Caco-2 (cell line): ENCODE measurements around the gene TOMM7. TPM values are rescaled to one million over a fixed set of nuclear protein-coding genes. Genes with fewer than 3 reads are reported as not detected.

Experiments
- BruUV-seq: library from RNA; stranded (reverse); fragments of 400-500 nt; replicated peaks from 2 replicates; lab custom pipeline; 2021; lab: Mats Ljungman, UMichigan
- CTCF ChIA-PET: fragments of 300-600 bp; sonication (Branson Sonifier 250); formaldehyde crosslinking; loops from one replicate; lab custom pipeline; 2022; ENCODE audit warnings: antibody characterized with exemption; lab: Charles Lee
- POLR2A ChIA-PET: fragments of 300-600 bp; sonication (Branson Sonifier 250); formaldehyde crosslinking; loops from one replicate; lab custom pipeline; 2022; ENCODE audit warnings: antibody characterized with exemption; lab: Charles Lee
- DNase-seq, 2 experiments: peaks; one replicate each; pipeline versions ENCODE4 v3.0.0 to v3.0.0-alpha.2; 2020 to 2022
- H3K27me3 ChIP-seq: replicated peaks from 2 replicates; pipeline ENCODE4 v1.6.0; 2011; ENCODE audit warnings: low read length; ENCODE audit not compliant: control insufficient read depth, insufficient read depth
- H3K36me3 ChIP-seq: 2 replicates; pipeline ENCODE4 v1.5.1; 2011; ENCODE audit warnings: low read length; ENCODE audit not compliant: control insufficient read depth, insufficient read depth
- H3K4me1 ChIP-seq: fragments of 250-450 bp; sonication (Bioruptor Pico); 2 replicates; pipeline ENCODE4 v1.5.1; 2020; ENCODE audit warnings: mild to moderate bottlenecking
- H3K4me3 ChIP-seq: 2 replicates; pipeline ENCODE4 v1.5.1; 2011; ENCODE audit warnings: low read depth, mild to moderate bottlenecking, control low read depth, low read length
- H3K9me3 ChIP-seq: fragments of 250-450 bp; sonication (Bioruptor Pico); 2 replicates; pipeline ENCODE4 v1.5.1; 2020; ENCODE audit warnings: mild to moderate bottlenecking, moderate library complexity
- H3K27ac Mint-ChIP-seq: one replicate; pipeline ENCODE4 v1.8.0; 2022; ENCODE audit warnings: mixed read lengths; ENCODE audit not compliant: unreplicated experiment
- H3K27me3 Mint-ChIP-seq: one replicate; pipeline ENCODE4 v1.8.0; 2022; ENCODE audit warnings: mixed read lengths; ENCODE audit not compliant: insufficient read depth, unreplicated experiment
- H3K36me3 Mint-ChIP-seq: one replicate; pipeline ENCODE4 v1.8.0; 2022; ENCODE audit warnings: mild to moderate bottlenecking, mixed read lengths; ENCODE audit not compliant: insufficient read depth, unreplicated experiment
- H3K4me1 Mint-ChIP-seq: one replicate; pipeline ENCODE4 v1.8.0; 2022; ENCODE audit warnings: low read depth, mixed read lengths; ENCODE audit not compliant: unreplicated experiment
- H3K4me3 Mint-ChIP-seq: one replicate; pipeline ENCODE4 v1.8.0; 2022; ENCODE audit warnings: mild to moderate bottlenecking, moderate library complexity, mixed read lengths; ENCODE audit not compliant: unreplicated experiment
- H3K9me3 Mint-ChIP-seq: one replicate; pipeline ENCODE4 v1.8.0; 2022; ENCODE audit warnings: mixed read lengths; ENCODE audit not compliant: unreplicated experiment
- intact Hi-C: fragments of 100-400 bp; cut with micrococcal nuclease; formaldehyde crosslinking; loops from one replicate; pipeline ENCODE4 v1.10.0; 2022; ENCODE audit not compliant: unreplicated experiment
- total RNA-seq: library from RNA; stranded (reverse); gene quantifications from 2 replicates; pipeline ENCODE4 v1.2.3, GENCODE V29; 2022
- TF ChIP-seq, protein P1 (sequence below), 2 experiments: fragments of 200-600 bp in 1 of 2; IDR thresholded peaks; 1 replicate in 1 of 2; 2 replicates in 1 of 2; pipeline versions ENCODE4 v1.5.1 to v1.8.0; 2011 to 2022; ENCODE audit warnings: antibody characterized with exemption in 1 of 2, control low read depth in 1 of 2, inconsistent platforms in 1 of 2, low read depth in 1 of 2, low read length in 1 of 2, mild to moderate bottlenecking in 1 of 2, moderate library complexity in 1 of 2; ENCODE audit not compliant: insufficient read depth in 1 of 2, severe bottlenecking in 1 of 2, unreplicated experiment in 1 of 2

Gene TOMM7
- total RNA-seq, 1 experiment from 2014 or later = 220 TPM

DNA sequence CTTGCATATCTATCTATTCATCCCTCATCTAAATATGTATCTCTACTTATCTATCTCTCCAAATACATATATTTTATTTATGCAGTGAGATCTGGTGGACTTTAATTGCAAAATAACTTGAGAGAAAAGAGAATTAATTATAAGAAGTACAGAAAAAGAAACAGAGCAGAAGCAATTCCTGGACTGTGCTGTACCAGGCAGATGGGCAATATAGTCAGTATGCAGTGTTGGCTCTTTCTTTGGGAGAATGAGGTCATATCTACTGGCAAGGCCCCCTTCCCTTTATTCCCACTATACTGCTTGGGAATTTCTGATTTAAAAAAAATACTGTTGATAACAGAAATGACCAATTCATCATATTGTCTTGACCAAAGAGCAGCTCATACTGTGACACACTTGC is 49.0 kb upstream of the TOMM7 start:
- Mint-ChIP-seq H3K36me3 (peaks cover under 1% of the 10 kb centered on the region), H3K9me3 (no peaks in the 10 kb centered on the region), H3K27me3 (no peaks in the 10 kb centered on the region), H3K27ac (no peak overlapping the region), H3K4me3 (no peak overlapping the region), H3K4me1 (no peaks in the 10 kb centered on the region)
- BruUV-seq = no TSS peak
- TF ChIP-seq, protein P1, sequence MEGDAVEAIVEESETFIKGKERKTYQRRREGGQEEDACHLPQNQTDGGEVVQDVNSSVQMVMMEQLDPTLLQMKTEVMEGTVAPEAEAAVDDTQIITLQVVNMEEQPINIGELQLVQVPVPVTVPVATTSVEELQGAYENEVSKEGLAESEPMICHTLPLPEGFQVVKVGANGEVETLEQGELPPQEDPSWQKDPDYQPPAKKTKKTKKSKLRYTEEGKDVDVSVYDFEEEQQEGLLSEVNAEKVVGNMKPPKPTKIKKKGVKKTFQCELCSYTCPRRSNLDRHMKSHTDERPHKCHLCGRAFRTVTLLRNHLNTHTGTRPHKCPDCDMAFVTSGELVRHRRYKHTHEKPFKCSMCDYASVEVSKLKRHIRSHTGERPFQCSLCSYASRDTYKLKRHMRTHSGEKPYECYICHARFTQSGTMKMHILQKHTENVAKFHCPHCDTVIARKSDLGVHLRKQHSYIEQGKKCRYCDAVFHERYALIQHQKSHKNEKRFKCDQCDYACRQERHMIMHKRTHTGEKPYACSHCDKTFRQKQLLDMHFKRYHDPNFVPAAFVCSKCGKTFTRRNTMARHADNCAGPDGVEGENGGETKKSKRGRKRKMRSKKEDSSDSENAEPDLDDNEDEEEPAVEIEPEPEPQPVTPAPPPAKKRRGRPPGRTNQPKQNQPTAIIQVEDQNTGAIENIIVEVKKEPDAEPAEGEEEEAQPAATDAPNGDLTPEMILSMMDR (IDR thresholded peaks at IDR 0.05; ENCODE audit: insufficient read depth in 1 of 2, low read depth in 1 of 2, low read length in 1 of 2, severe bottlenecking in 1 of 2, unreplicated experiment in 1 of 2) = no peak
- Histone ChIP-seq H3K27me3 (no peaks in the 10 kb centered on the region), H3K4me1 (no peaks in the 10 kb centered on the region), H3K4me3 (no peak overlapping the region), H3K9me3 (no peaks in the 10 kb centered on the region), H3K36me3 (no peaks in the 10 kb centered on the region)
- POLR2A ChIA-PET = no interaction called here
- CTCF ChIA-PET = no interaction called here
- intact Hi-C loops = no loop called here
- no peak for DNase-seq

DNA sequence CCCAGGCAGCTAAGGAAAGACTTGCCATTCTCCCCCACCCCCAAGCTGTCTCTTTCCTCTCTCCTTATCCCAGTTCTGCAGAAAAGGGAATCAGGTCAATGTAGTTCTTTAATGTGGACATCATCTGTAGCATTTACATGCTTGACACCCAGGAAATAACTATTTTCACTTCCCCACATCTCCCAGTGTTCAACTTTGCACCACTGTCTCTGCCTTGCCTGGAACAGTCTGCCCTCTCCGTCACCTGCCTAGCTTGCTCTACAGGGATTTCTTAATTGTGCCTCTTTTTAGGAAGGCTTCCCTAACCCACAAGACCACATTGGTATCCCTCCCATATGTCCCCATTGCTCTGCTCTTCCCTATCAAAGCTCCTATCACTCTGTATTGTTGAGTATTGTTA is 45.9 kb upstream of the TOMM7 start:
- TF ChIP-seq, protein P1 (IDR thresholded peaks at IDR 0.05; ENCODE audit: insufficient read depth in 1 of 2, low read depth in 1 of 2, low read length in 1 of 2, severe bottlenecking in 1 of 2, unreplicated experiment in 1 of 2) = no peak

DNA sequence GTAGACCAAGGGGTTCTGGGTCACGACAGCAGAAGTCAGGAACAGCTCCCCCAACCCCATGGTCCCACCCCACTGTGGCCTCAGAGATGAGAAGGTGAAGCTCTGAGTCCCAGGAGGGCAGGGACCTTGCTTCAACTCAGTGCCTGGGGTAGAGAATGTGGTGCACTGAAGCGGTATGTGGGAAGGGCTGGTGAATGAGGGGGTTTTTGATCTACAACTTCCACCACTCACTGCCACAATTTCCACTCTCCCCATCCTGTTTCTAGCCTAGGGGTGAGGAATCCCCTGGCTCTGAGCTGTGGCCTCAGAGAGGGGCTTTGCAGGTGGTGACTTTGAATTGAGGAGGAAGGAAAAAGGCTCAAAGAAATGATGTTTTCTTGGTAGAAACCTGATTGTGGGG is 44.9 kb upstream of the TOMM7 start:
- Mint-ChIP-seq H3K4me3 (no peak overlapping the region), H3K27ac (no peak overlapping the region), H3K9me3 (no peaks in the 10 kb centered on the region), H3K36me3 (peaks cover 26% of the 10 kb centered on the region), H3K27me3 (no peaks in the 10 kb centered on the region), H3K4me1 (peaks cover 7% of the 10 kb centered on the region)
- H3K27me3 ChIP-seq = no peaks in the 10 kb centered on the region
- H3K4me1 ChIP-seq = peaks cover 6% of the 10 kb centered on the region
- intact Hi-C loops = no loop called here
- no peaks in the 10 kb centered on the region for H3K9me3 ChIP-seq
- DNase-seq = no peak
- CTCF ChIA-PET = no interaction called here
- POLR2A ChIA-PET = no interaction called here
- H3K4me3 ChIP-seq = no peak overlapping the region
- BruUV-seq = no TSS peak
- no peaks in the 10 kb centered on the region for H3K36me3 ChIP-seq
- TF ChIP-seq, protein P1 (IDR thresholded peaks at IDR 0.05; ENCODE audit: insufficient read depth in 1 of 2, low read depth in 1 of 2, low read length in 1 of 2, severe bottlenecking in 1 of 2, unreplicated experiment in 1 of 2) = no peak

More for the DNA sequence above, 45.9 kb upstream of the TOMM7 start:
- Histone ChIP-seq H3K4me1 (peaks cover 6% of the 10 kb centered on the region), H3K9me3 (no peaks in the 10 kb centered on the region), H3K4me3 (no peak overlapping the region), H3K36me3 (no peaks in the 10 kb centered on the region), H3K27me3 (no peaks in the 10 kb centered on the region)
- H3K36me3 Mint-ChIP-seq = peaks cover 19% of the 10 kb centered on the region
- BruUV-seq = no TSS peak
- POLR2A ChIA-PET = interaction anchor here (0.7 kb wide), 1 partner anchor 303 kb away, joined by 5 read pairs; no protein-coding TSS in a partner anchor
- no peaks in the 10 kb centered on the region for H3K9me3 Mint-ChIP-seq
- no peaks in the 10 kb centered on the region for H3K27me3 Mint-ChIP-seq
- no peak overlapping the region for H3K27ac Mint-ChIP-seq
- intact Hi-C loops = no loop called here
- CTCF ChIA-PET = no interaction called here
- DNase-seq = no peak
- H3K4me1 Mint-ChIP-seq = peaks cover 7% of the 10 kb centered on the region
- H3K4me3 Mint-ChIP-seq = no peak overlapping the region
